Activated T-helper 2 cell treated with anti-CD3 and anti-CD28 coated beads, Interferon-gamma antibody, Interleukin-2, Interleukin-4, amounts not matched to agents 10 μg/mL and 5 μg/mL and 100 μg/mL, durations not matched to agents 14 hours and 24 hours and 36 hours (primary cell): ENCODE measurements around the gene SDR42E1. TPM values are rescaled to one million over a fixed set of nuclear protein-coding genes. Genes with fewer than 3 reads are reported as not detected.

Experiments
- DNase-seq: peaks from one replicate; pipeline ENCODE4 v3.0.0; 2021; ENCODE audit warnings: low spot score
- H3K27ac Mint-ChIP-seq: one replicate; pipeline ENCODE4 v1.8.0; 2021; ENCODE audit warnings: mixed read lengths
- H3K27me3 Mint-ChIP-seq: one replicate; pipeline ENCODE4 v1.8.0; 2021; ENCODE audit warnings: low read depth, mixed read lengths
- H3K36me3 Mint-ChIP-seq: one replicate; pipeline ENCODE4 v1.8.0; 2021; ENCODE audit warnings: low read depth, mixed read lengths
- H3K4me1 Mint-ChIP-seq: one replicate; pipeline ENCODE4 v1.8.0; 2021; ENCODE audit warnings: low read depth, mixed read lengths
- H3K4me3 Mint-ChIP-seq: one replicate; pipeline ENCODE4 v1.8.0; 2021; ENCODE audit warnings: low read depth, mild to moderate bottlenecking, moderate library complexity, mixed read lengths
- H3K9me3 Mint-ChIP-seq: one replicate; pipeline ENCODE4 v1.8.0; 2021; ENCODE audit warnings: mixed read lengths
- intact Hi-C: fragments of 100-400 bp; cut with micrococcal nuclease; formaldehyde crosslinking; loops from one replicate; pipeline ENCODE4 v1.15.1; 2023
- total RNA-seq: library from RNA; stranded (reverse); gene quantifications from 2 replicates; pipeline ENCODE4 v1.2.3, GENCODE V29; 2022

SDR42E1 gene
- total RNA-seq, 1 donor from 2014 or later, result 3.9 TPM

GRCh38 chr16:82008957-82009592 lies 2.2 kb downstream of the SDR42E1 start:
- DNase-seq, result no peak
- Mint-ChIP-seq H3K27me3 (peaks cover 13% of the 10 kb centered on the region), H3K27ac (no peak overlapping the region), H3K4me3 (no peak overlapping the region), H3K9me3 (peaks cover 30% of the 10 kb centered on the region), H3K4me1 (peaks cover 12% of the 10 kb centered on the region), H3K36me3 (peaks cover 30% of the 10 kb centered on the region)
- intact Hi-C loops, result no loop called here

GRCh38 chr16:82007189-82007588 lies 4.1 kb downstream of the SDR42E1 start:
- DNase-seq, result no peak
- intact Hi-C loops, result no loop called here
- no peak overlapping the region for H3K27ac Mint-ChIP-seq
- peaks cover 31% of the 10 kb centered on the region for H3K36me3 Mint-ChIP-seq
- H3K9me3 Mint-ChIP-seq, result peaks cover 30% of the 10 kb centered on the region
- peaks cover 6% of the 10 kb centered on the region for H3K27me3 Mint-ChIP-seq
- no peak overlapping the region for H3K4me3 Mint-ChIP-seq
- H3K4me1 Mint-ChIP-seq, result peaks cover 12% of the 10 kb centered on the region

- no peak for DNase-seq
- intact Hi-C loops, result no loop called here
- H3K9me3 Mint-ChIP-seq, result peaks cover 30% of the 10 kb centered on the region
- H3K36me3 Mint-ChIP-seq, result peaks cover 30% of the 10 kb centered on the region
- H3K4me3 Mint-ChIP-seq, result no peak overlapping the region
- H3K27me3 Mint-ChIP-seq, result no peaks in the 10 kb centered on the region
- H3K4me1 Mint-ChIP-seq, result peaks cover 8% of the 10 kb centered on the region
- H3K27ac Mint-ChIP-seq, result no peak overlapping the region
Measured at GRCh38 chr16:82006036-82006435, 5.2 kb downstream of the SDR42E1 start.

GRCh38 chr16:82005027-82005830 lies 6.0 kb downstream of the SDR42E1 start:
- no peaks in the 10 kb centered on the region for H3K27me3 Mint-ChIP-seq
- peaks cover 2% of the 10 kb centered on the region for H3K4me1 Mint-ChIP-seq
- intact Hi-C loops, result no loop called here
- H3K4me3 Mint-ChIP-seq, result no peak overlapping the region
- H3K27ac Mint-ChIP-seq, result no peak overlapping the region
- peaks cover 22% of the 10 kb centered on the region for H3K9me3 Mint-ChIP-seq
- no peak for DNase-seq
- peaks cover 23% of the 10 kb centered on the region for H3K36me3 Mint-ChIP-seq

GRCh38 chr16:82004601-82005000 lies 6.7 kb downstream of the SDR42E1 start:
- Mint-ChIP-seq H3K9me3 (peaks cover 16% of the 10 kb centered on the region), H3K4me1 (no peaks in the 10 kb centered on the region), H3K36me3 (peaks cover 18% of the 10 kb centered on the region), H3K4me3 (no peak overlapping the region), H3K27ac (no peak overlapping the region), H3K27me3 (no peaks in the 10 kb centered on the region)
- intact Hi-C loops, result no loop called here
- DNase-seq, result no peak

- Mint-ChIP-seq H3K9me3 (peaks cover under 1% of the 10 kb centered on the region), H3K27me3 (no peaks in the 10 kb centered on the region), H3K36me3 (peaks cover 11% of the 10 kb centered on the region), H3K4me1 (no peaks in the 10 kb centered on the region), H3K27ac (no peak overlapping the region), H3K4me3 (no peak overlapping the region)
- DNase-seq, result no peak
- intact Hi-C loops, result no loop called here
Measured at GRCh38 chr16:82002831-82003230, 8.4 kb downstream of the SDR42E1 start.

- Mint-ChIP-seq H3K9me3 (no peaks in the 10 kb centered on the region), H3K4me3 (no peak overlapping the region), H3K4me1 (no peaks in the 10 kb centered on the region), H3K36me3 (peaks cover 11% of the 10 kb centered on the region), H3K27ac (no peak overlapping the region), H3K27me3 (no peaks in the 10 kb centered on the region)
- intact Hi-C loops, result no loop called here
- no peak for DNase-seq
Measured at GRCh38 chr16:81997738-81998137, 13.5 kb downstream of the SDR42E1 start.

- no peak overlapping the region for H3K27ac Mint-ChIP-seq
- DNase-seq, result no peak
- no peak overlapping the region for H3K4me3 Mint-ChIP-seq
- H3K27me3 Mint-ChIP-seq, result no peaks in the 10 kb centered on the region
- H3K36me3 Mint-ChIP-seq, result peaks cover 7% of the 10 kb centered on the region
- H3K9me3 Mint-ChIP-seq, result no peaks in the 10 kb centered on the region
- no peaks in the 10 kb centered on the region for H3K4me1 Mint-ChIP-seq
- intact Hi-C loops, result no loop called here
Measured at GRCh38 chr16:81996664-81997509, 14.4 kb downstream of the SDR42E1 start.

GRCh38 chr16:81995651-81996050 lies 15.6 kb downstream of the SDR42E1 start:
- Mint-ChIP-seq H3K27ac (no peak overlapping the region), H3K4me3 (no peak overlapping the region), H3K4me1 (no peaks in the 10 kb centered on the region), H3K9me3 (no peaks in the 10 kb centered on the region), H3K36me3 (peaks cover 6% of the 10 kb centered on the region), H3K27me3 (no peaks in the 10 kb centered on the region)
- intact Hi-C loops, result no loop called here
- no peak for DNase-seq

GRCh38 chr16:81994485-81994884 lies 16.8 kb downstream of the SDR42E1 start:
- no peaks in the 10 kb centered on the region for H3K9me3 Mint-ChIP-seq
- no peak for DNase-seq
- H3K36me3 Mint-ChIP-seq, result peaks cover 6% of the 10 kb centered on the region
- intact Hi-C loops, result no loop called here
- no peak overlapping the region for H3K4me3 Mint-ChIP-seq
- H3K27ac Mint-ChIP-seq, result no peak overlapping the region
- H3K27me3 Mint-ChIP-seq, result no peaks in the 10 kb centered on the region
- H3K4me1 Mint-ChIP-seq, result no peaks in the 10 kb centered on the region

- H3K9me3 Mint-ChIP-seq, result no peaks in the 10 kb centered on the region
- no peak overlapping the region for H3K27ac Mint-ChIP-seq
- no peaks in the 10 kb centered on the region for H3K27me3 Mint-ChIP-seq
- intact Hi-C loops, result no loop called here
- H3K4me3 Mint-ChIP-seq, result no peak overlapping the region
- H3K36me3 Mint-ChIP-seq, result no peaks in the 10 kb centered on the region
- no peaks in the 10 kb centered on the region for H3K4me1 Mint-ChIP-seq
- DNase-seq, result no peak
Measured at GRCh38 chr16:81992859-81993258, 18.4 kb downstream of the SDR42E1 start.

GRCh38 chr16:81987706-81988105 lies 23.6 kb downstream of the SDR42E1 start:
- Mint-ChIP-seq H3K4me1 (no peaks in the 10 kb centered on the region), H3K4me3 (no peak overlapping the region), H3K27me3 (peaks cover 4% of the 10 kb centered on the region), H3K9me3 (no peaks in the 10 kb centered on the region), H3K36me3 (no peaks in the 10 kb centered on the region), H3K27ac (no peak overlapping the region)
- DNase-seq, result no peak
- intact Hi-C loops, result no loop called here

GRCh38 chr16:81987121-81987520 lies 24.1 kb downstream of the SDR42E1 start:
- intact Hi-C loops, result no loop called here
- Mint-ChIP-seq H3K27me3 (peaks cover 4% of the 10 kb centered on the region), H3K27ac (no peak overlapping the region), H3K4me1 (no peaks in the 10 kb centered on the region), H3K9me3 (no peaks in the 10 kb centered on the region), H3K36me3 (no peaks in the 10 kb centered on the region), H3K4me3 (no peak overlapping the region)
- no peak for DNase-seq
